NOMO-1 treated with DMSO at 0.1 percent for 48 hours (cell line): ENCODE data around the gene WBP2NL.

Experiments used
- DNase-seq: peaks from one replicate; lab custom pipeline; 2025; ENCODE audit not compliant: unreplicated experiment; lab: John Stamatoyannopoulos, UW

WBP2NL gene

DNA sequence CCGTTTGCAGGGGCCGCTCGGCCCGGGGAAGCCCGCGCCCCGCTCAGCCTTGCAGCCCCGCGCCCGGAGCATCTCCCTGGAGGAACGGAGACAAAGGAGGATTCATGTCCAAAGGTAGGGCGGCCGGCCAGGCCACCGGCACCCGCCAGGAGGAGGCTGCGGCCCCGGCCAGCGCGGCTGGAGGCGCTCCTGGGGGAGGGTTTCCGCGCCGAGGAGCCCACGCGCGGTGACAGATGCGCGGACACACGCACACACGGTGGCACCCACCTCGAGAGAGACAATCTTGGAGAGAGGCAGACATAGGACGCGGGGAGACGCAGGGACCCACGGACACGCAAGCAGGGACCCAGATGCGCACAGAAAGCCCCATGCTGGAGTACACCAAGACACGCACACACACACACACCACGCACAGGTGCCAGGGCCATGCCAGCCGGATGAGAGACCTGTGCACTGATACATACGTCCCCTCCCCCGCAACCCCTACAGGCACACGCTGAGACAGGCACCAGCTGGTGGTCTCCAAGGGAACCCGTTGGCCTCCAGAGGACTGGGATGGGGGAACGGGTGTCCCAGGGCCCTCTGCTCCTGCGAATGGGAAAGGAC lies 21.5 kb upstream of the WBP2NL start:
- no peak for DNase-seq

DNA sequence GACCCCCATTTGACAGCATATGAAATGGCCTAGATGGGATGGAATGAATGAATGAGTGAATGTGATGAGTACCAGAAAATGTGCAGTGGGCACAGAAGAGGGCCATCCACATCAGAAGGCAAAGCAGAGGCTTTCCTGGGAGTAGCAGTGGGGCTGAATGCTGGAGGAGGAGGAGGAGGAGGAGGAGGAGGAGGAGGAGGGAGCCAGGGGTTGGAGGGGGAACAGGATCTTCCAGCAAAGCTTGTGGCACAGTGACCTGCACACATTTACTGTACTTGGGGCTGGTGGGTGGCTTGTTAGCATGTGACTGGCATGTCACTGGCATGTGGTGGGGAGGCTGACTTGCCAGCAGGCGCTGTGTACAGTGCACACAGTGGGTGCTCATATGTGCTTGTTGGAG lies 19.9 kb upstream of the WBP2NL start:
- DNase-seq: no peak

DNA sequence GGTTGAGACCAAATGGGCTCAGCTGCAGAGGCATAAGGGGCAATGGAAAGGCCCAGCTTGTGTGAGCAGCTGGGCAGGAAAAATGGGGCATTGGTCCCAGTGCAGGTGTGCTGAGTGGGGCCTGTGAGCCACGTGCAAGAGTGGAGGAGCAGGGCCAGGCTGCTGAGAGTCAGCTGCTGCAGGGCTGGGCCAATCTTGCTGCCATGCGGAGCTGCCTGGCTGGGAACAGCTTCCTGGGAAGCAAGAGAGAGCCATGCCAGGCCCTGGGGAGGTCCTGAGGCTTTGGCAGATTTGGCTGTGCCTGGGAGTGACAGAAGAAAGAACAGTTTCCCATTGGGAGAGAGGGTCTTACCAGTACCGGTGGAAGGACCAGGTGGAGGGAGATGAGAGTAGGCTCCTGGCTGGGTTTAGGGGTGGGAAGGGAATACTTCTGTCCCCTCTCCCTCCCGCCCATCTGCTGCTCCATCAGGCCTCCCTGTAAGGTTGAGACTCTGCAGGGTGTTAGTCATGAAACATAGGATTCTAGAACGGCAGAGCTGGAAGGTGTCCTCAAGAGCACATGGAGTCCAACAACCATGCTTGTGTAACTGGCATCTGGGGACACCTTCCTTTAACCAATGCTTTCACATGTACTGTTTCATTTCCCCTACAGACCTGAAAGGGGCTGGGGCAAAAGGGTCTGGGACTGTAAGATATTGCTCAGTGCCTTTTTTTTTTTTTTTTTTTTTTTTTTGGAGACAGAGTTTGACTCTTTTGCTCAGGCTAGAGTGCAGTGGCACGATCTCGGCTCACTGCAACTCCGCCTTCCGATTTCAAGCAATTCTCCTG lies 19.0 kb upstream of the WBP2NL start:
- DNase-seq: no peak

DNA sequence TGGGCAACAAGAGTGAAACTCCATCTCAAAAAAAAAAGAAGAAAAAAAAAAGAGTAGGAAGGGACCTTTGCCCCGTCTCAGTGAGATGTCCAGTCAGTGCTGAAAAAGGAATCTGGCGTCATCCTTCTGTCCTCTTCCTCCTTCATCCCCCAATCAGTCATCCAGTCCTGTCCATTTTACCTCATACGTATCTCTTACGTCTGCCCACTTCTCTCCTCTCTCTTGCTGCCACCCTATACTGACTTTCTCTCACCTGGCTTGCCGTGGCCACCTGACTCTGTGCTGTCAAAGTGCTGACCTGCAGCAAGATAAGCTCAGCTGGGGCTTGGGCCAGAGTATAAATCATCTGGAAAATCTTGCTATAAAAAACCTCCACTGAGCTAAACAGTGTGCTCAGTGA lies 15.7 kb upstream of the WBP2NL start:
- no peak for DNase-seq

DNA sequence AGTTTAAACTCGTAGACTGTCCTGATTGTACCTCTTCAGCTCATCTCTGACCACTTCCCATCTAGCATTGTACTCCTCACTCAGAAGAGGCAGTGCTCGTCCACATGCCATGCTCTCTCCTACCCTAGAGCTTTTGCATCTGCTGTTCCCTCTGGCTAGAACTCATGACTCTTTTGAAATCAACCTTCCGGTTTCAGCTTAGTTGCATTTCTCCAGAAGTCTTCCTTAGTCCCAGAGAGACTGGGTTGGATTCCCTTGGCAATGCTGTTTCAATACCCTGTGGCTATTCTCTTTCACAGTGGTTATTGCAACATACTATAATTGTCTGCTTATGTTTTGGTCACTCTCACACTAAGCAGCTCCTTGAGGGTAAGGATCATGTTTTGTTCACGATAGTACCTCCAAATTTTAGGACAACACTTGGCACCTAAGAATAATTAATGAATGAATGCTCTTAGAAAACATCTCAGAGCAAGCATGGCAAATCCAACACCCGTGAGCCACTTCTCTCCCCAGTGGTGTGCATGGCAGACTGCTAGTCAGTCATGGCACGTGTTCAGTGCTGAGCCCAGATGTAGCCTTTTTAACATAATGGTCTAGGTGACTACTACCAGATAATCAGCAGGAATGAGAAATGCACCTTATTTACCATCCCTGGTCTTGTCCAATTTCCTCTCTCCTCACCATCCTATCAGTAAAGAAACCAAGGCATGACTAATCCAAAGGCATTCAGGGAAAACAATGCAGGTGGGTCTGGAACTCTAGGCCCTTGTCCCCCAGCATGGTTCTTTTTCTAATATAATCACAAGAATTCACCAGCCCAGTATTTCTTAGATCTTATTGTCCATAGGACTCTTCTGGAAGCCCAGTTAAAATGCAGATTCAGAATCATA lies 14.8 kb upstream of the WBP2NL start:
- peak; percentile 45 for DNase-seq

DNA sequence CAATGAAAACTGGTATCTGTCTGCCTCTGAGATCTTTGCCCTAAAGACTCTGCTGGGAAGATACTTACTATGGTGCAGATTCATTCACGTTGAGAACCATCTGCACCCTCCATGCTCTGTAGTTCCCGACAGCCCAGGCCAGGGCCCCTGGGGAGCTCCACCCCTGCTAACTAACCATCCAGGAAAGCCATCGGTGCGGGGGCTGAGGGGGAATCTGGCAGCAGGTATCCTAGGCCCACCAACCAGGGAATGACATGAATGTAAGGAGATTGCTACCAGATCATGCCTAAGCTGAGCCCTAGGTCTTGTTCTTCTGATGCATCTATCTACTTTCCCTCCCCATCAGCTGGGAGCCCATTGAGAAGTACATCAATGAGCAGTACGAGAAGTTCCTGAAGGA lies 11.3 kb upstream of the WBP2NL start:
- DNase-seq: no peak

DNA sequence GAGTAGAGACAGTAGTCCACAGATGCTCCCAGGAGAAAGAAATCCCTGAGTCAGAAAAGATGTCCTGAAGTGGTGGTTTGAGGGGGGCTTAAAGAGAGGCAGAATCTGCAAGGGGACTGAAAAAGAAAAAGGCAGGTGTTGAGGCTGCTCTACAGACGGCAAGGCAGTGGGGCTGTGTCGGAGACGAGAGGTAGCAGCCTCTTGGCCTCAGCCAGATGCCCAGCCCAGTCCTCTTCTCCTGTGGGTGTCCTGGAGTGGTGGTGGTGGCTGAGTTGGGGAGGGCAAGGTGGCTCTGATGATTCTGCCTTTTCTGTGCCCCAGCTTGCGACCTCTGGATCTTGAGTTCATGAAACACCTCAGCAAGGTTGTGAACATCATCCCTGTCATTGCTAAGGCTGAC lies 9.3 kb upstream of the WBP2NL start:
- DNase-seq: no peak

DNA sequence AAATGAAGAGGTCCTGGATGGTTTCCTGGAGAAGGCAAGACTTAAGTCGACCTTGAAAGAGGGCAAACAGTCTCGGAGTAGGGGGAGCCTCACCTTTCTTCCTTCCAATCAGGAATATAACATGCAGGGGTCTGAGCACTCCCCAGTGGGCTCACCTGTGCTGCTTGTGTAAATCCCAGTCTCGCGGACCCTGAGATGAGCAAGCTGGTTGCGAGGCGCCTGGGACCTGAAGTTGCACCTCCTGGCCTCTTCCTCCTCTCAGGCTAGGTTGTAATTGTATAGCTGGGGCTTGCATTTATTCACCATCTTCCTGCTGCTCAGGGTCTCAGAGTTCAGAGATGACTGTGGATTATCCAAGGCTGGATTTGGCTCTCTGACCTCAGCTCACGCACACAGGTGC lies 7.5 kb upstream of the WBP2NL start:
- DNase-seq: no peak

DNA sequence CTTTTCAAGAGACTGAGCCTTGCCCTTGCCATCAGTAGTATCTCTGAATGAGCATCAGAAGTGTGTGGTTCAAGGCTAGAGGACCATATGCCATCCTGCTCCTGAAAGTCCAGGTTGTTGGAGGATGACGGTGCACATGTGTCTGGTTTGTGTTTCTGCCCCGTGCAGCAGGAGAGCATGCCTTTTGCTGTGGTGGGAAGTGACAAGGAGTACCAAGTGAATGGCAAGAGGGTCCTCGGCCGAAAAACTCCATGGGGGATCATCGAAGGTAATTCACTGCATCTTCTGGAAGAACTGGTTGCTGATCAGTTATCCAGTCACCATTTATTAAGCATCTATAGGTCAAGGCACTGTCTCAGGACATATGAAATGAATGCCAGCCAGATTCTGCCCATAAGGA lies 6.1 kb upstream of the WBP2NL start:
- DNase-seq: no peak

DNA sequence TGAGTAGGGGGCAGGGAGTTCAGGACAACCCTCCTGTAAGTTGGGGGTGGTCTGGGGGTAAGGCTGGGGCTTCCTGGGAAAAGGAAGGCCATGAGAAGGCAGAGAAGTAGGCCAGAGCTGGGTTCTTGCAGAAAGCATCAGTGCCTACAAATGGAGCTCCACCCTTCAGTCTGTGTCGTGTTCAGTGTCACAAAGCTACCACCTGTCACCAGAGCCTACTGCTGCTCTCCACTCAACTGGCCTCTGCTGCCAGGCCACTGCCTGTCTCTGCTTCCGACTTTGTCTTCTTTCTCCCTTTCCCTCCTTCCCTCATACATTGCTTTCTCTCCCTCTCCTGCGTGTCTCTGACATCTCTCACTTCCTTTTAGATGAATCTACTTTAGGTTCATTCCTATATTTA lies 3.4 kb upstream of the WBP2NL start:
- DNase-seq: peak; percentile 8

DNA sequence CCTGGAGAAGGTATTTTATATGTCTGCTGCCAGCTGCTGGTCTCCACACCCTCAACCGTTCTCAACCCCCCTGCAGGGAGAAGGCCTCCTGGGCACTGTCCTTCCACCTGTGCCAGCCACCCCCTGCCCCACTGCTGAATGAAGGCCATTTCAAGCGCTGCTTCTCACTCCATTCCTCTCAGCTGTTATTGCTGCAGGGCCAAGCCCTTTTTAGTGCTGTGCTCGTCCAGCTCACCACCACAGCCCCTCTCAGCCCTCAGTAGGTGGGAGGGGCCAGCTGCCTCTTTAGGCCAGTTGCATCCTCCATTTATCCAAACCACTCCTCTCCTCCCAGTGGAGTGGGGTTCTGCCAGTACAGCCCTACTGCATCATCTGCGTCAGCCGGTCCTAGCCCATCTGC lies 1.8 kb upstream of the WBP2NL start:
- no peak for DNase-seq

DNA sequence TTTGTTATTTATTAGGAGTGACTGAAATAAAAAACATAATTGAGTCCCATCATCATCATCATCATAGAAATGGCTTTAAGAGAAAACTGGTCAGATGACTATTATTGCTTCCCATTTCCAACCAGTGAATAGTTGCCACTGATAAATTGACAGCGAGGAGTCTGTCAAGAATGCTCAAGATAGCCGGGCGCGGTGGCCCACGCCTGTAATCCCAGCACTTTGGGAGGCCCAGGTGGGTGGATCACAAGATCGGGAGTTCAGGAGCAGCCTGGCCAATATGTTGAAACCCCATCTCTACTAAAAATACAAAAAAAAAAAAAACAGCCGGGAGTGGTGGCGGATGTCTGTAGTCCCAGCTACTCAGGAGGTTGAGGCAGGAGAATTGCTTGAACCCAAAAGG lies 1.9 kb downstream of the WBP2NL start:
- DNase-seq: no peak

DNA sequence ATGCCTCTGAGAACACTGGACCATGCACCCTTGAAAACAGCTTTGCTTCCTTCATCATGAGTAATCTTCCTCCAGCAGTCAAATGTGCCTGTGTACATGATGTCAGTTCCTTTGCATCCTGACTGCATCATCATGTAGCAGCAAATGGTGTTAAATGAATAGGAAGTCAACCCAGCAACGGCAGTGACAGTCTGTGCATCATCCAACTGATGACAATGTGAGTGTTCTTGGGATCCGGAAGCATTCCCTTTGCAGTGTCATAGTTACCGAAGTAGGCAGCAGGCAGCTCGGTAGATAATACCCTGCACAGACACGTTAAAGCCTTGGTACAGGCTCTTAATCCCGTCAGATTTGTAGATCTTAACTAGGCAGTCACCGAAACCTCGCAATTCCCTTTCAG lies 2.5 kb downstream of the WBP2NL start:
- DNase-seq: no peak

DNA sequence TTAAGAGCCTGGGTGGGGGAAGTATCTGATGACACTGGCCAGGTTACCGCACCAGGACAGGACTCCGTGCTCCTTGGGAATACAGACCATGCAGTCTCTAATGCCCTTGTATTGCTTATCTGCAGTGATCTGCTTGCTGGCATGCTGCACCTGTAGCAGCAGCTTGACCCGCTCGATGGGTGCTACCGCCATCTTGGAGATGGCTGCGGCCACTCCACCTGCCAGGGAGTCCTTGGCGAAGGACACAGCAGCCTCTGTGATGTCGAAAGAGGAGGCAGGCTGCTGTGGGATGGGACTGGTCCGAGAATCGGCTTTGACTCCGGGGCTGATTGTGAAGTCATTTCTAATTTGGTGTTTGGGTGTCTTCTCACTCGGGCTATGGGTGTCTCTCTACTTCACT lies 3.1 kb downstream of the WBP2NL start:
- DNase-seq: no peak

DNA sequence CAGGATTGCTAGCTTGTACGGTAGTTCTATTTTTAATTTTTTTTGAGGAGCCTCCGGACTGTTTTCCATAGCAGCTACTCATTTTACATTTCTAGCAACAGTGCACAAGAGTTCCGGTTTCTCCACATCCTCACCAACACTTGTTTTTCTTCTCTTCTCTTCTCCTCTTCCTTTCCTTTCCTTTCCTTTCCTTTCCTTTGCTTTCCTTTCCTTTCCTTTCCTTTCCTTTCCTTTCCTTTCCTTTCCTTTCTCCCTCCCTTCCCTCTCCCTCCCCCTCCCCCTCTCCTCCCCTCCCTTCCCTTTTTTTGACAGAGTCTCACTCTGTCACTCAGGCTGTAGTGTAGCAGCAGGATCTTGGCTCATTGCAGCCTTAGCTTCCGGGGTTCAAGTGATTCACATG lies 9.3 kb downstream of the WBP2NL start:
- DNase-seq: no peak

DNA sequence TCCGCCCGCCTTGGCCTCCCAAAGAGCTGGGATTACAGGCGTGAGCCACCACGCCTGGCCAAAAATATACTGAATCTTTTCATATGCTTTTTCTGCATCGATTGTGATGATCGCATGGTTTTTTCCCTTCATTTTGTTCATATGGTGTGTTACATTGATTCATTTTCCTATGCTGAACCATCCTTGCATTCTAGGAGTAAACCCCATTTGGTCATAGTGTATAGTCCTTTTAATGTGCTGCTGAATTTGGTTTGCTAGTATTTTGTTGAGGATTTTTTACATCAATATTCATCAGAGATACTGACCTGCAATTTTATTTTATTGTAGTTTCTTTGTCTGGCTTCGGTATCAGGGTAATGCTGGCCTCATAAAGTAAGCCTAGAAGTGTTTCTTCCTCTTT lies 12.2 kb downstream of the WBP2NL start:
- DNase-seq: no peak

DNA sequence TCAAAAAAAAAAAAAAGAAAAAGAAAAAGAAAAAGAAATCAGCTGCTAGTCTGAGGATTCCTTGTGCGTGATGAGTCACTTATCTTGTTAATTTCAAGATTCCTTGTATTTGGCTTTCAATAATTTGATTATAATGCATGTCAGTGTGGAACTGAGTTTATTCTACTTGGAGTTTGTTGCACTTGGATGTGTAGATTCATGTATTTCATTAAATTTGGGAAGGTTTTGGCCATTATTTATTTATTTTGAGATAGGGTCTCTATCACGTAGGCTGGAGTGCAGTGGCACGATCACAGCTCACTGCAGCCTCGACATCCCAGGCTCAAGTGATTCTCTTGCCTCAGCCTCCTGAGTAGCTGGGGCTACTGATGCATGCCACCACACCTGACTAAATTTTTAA lies 14.8 kb downstream of the WBP2NL start:
- DNase-seq: no peak

DNA sequence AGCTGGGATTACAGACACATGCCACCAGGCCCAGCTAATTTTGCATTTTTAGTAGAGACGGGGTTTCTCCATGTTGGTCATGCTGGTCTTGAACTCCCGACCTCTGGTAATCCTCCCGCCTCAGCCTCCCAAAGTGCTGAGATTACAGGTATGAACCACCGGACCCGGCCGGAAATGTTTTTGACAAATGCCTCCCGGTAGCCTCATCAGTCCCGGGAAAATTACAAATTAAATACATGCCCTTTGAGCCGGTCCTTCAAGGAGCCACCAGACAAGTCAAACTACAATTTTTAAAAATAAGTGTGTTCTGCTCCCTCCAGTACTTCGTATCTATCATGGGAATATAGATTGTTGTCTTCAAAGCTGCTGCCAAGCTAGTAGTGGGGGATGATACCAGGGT lies 17.5 kb downstream of the WBP2NL start:
- no peak for DNase-seq

DNA sequence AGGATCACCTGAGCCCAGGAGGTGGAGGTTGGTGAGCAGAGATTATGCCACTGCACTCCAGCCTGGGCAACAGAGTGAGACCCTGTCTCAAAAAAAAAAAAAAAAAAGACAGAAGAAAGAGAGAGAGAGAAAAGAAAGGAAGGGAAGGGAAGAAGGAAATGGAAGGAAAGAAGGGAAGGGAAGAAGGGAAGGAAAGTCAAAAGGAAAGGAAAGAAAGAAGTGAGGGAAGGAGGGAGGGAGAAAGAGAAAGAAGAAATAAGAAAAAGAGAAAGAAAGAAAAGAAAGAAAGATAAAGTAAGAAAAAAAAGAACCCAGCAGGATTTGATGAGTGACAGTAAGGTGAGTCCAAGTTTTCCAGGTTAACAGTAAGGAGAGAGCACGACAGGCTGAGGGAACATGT lies 19.6 kb downstream of the WBP2NL start:
- DNase-seq: no peak

DNA sequence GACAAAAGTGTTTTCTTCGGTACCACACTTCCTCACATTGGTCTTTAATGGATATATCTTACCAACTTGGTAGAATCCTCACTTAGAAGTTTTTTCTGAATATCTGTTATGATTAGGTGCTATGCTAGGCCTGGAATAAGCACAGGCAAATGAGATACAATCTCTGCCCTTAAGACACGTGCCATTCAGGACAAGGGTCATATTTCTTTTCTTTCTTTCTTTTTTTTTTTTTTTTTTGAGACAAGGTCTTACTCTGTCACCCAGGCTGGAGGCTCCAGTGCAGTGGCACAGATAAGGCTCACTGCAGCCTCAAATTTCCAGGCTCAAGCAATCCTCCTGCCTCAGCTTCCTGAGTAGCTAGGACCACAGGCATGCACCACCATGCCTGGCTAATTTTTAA lies 23.0 kb downstream of the WBP2NL start:
- no peak for DNase-seq

DNA sequence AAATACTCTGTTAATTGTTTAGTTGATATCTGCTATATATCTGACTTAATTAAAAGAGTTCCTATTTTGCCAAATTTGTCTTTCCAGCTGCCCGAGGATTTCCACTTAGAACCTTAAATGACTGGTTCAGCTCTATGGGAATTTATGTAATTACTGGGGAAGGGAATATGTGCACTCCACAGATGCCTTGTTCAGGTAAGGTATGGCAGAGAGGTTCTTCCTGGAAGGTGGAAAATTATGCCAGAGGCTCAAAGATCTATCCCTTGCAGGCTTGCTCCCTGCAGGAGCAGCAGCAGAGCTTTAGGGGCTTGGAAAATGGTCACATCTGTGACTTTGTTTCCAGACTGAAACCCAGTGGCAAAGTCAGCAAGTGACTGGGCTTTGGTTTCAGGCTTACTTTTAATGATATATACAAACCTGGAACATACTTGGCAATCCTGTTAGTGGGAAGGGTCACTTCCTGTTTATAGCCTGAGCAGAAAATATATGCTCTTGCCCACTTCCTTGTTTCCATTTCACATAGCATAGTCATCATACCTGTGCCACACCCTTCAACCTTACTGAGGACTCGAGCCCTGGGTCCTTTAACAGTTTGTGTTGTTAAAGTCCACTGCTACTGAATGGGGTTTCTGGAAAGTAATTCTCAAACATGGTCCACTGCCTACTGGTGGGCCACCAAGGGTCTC lies 23.7 kb downstream of the WBP2NL start:
- DNase-seq: peak; percentile 83
